KBM-7 (cell line): Measurements from ENCODE around the gene NRG3.

Source experiments
- DNase-seq: peaks from one replicate; pipeline ENCODE4 v3.0.0-alpha.2; 2015
- in situ Hi-C: fragments of 300-500 bp; cut with MboI; formaldehyde crosslinking; loops from 2 replicates; pipeline ENCODE4 v1.14.3; 2020; ENCODE audit warnings: low sequenced_read_pairs, low pct_unique_long_range_greater_than_20kb, mixed read lengths

The NRG3 gene

DNA sequence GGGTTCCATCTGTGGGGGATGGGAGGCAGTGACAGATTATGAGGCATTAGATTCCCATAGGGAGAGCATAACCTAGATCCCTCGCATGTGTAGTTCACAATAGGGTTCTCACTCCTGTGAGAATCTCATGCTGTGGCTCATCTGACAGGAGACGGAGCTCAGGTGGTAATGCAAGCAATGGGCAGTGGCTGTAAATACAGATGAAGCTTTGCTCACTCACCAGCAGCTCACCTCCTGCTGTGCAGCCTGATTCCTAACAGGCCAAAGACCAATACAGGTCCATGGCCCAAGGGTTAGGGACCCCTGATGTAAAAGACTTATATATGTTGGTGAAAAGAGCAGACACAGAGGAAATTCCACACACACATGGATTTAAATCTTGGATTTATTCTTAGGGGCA is 370.2 kb downstream of the NRG3 start:
- in situ Hi-C loops: no loop called here
- DNase-seq: no peak

DNA sequence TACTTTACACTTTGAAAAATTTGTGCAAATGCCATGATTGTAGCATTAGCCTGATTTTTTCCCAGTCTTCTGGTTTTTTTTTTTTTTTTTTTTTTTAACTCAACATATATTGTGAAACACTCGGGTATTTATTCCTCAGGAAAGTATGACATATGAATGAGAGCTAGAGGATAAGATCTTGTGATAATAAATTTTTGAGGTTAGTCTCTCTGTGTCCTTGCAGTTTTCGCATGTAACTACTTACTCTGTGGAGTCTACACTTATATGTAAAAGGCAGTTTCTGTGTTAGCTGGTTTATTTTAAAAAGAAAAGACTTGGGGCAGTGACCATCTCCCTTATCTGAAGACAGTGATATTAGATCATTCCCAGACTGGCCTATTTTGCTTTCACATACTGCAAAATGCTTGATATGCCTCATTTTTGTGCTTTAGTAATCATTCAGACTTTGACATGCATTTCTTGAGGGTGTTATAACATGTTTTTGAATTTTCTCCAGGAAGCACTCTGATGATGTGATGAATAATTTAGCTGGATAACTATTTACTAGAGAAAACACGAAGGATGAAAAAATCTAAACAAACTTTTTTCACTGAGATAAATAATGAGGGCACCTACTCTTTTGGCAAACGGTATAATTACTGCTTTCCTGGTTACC is 371.0 kb downstream of the NRG3 start:
- in situ Hi-C loops: no loop called here

DNA sequence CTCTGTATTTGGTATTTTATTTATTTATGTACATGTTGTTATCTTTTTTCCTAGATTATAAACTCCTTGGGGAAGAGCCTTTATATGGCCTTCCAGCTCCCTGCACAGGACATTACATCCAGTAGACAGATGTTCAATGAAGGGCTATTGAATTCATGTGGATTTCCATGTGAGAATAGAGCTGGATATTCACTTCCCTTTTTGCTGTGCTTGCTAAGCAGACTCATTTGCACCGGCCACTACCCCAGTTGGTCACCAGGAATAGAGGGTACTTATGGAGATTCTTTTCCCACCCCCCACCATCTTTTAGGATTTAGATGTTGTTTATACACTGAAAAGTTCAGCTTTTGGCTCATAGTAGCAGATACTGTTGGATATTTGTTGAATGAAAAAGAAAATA is 374.1 kb downstream of the NRG3 start:
- DNase-seq: no peak
- in situ Hi-C loops: no loop called here

More for the DNA sequence above, 371.0 kb downstream of the NRG3 start:
- no peak for DNase-seq

DNA sequence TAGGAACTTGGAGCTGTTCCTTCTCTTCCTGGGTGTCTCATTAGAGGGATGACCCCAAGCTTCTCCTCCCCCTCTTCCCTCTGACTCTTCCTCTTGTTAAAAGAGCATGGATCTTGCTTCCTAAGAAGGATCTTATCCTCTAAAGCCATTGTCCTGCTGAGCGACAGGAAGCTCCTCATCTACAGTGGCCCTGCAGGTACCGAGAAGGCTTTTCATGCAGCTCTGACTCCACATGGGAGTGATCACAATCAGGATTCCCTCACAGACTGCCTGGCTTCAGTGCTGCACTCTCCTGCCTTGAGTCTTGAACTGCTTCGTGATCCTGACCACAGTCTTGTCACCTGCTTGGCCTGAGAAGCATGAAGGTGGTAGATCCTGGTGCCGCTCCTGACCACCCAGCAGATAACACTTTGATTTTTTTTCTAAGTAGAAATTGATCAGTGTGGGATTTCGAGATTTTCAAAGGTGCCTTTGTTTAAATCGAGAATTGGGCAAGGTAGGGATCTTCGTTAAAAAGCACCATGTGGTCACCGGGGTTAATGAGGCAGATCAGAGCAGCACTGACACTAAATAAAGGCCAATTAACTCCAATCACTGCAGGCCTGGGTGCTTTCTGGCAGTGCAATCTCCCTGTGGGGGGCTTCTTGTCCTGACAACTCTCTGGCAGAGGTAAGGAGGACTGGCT is 376.4 kb downstream of the NRG3 start:
- DNase-seq: no peak
- in situ Hi-C loops: no loop called here

DNA sequence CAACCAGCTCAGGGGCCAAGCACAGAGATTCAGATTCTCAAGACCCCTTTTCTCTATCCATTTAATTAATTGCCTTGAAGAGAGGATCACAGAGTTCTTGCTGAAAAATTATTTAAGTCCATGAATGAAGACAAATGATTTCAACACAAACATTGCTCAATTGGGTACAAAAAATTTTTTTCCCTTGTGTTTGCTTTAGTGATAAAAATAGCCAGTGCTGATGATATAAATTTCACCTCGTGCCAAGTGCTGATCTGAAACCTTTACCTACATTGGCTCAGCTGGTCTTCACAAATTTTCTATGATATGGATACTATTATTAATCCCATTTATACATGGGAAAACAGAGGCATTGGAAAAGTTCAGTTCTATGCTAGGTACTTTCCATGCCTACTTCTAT is 377.1 kb downstream of the NRG3 start:
- DNase-seq: no peak
- in situ Hi-C loops: no loop called here

DNA sequence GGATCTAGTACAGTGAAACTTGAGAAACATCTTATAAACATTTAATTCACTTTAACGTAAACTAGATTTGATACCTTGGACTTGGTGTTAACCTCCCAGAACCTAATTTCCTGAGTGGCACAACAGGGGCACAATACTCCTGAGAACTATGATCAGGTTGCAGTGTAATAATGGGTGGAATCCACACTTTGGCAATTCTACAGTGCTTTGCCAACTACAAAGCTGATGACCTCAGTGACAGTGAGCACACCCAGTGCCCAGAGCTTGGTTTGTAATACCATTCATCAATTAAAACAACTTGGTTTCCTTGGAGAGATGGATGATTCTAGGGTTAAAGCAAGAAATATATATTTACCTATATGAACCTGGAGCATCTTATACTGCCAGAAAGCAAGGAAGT is 379.2 kb downstream of the NRG3 start:
- no peak for DNase-seq

DNA sequence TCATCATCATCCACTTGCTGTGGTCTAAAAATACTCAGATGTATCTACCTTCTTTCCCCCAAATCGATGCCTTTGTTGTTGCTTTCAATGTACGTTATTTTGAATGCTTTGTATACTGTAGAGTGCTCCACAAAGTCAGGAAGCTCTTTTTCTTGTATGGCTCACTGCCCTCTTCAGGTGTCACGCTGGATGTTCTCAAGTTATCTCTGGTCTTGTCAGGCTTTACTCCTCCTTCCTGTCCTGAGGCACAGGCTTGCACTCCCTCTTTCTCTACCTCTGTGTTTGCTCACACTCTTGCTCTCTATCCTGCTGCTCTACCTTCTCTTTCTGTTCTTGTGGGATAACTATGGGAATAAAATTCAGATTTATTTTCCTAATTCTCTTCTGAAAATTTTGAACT is 381.3 kb downstream of the NRG3 start:
- in situ Hi-C loops: no loop called here

More for the DNA sequence above, 379.2 kb downstream of the NRG3 start:
- in situ Hi-C loops: no loop called here

DNA sequence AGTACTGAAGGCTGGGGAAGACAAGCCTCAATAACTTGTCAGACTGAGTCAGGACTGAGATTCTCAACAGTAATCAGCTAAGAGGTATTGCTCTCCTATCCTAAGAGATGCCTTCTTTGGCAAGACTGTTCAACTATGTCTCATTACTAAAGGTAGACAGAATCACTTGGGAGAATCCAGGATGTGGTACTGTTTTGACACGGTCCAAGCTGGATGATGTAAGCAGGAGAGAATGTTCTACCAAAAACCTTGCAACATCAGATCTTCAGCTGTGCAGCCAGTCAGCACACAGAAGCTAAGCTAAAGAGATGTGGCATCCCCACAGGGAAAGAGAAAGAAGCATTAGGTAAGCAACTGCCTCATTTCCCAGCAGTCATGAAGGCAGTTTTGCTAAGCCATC is 391.4 kb downstream of the NRG3 start:
- no peak for DNase-seq
- in situ Hi-C loops: no loop called here

More for the DNA sequence above, 381.3 kb downstream of the NRG3 start:
- DNase-seq: no peak

DNA sequence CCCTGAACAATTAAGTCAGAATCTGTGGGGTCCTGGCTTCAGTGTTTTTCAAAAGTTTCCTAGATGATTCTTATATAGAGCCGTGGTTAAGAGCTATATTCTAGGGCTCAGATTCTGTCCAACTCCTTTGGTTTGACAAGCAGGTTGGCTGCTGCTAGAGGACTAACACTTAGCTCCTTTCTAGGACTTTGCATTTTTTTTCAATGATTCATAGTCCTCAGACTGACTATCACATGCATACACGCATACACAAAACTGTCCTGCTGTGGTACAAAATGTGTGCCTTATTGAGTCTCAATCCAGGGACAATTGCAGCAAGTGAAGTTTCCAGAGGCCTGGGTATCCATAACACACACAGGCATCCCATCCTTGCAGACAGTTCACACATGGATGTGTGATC is 392.0 kb downstream of the NRG3 start:
- in situ Hi-C loops: no loop called here
- DNase-seq: no peak

DNA sequence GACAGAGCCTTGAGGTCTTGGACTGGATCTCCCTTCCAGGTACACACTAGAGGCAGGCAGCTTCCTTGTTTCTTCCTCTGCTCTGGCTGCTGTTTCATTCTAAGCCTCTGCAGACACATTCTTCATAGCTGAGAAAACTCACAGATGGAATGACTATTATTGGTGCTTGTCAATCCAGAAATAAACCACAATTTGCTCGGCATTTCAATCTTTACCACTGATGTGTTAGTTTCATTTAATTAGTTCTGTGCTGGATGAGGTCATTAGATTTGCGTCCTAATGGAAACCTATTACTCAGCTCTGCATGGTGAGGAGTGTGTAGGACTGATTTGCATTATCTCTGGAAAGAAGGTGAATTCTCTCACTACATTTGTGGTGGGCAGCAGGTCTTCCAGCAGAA is 392.5 kb downstream of the NRG3 start:
- in situ Hi-C loops: no loop called here
- no peak for DNase-seq

DNA sequence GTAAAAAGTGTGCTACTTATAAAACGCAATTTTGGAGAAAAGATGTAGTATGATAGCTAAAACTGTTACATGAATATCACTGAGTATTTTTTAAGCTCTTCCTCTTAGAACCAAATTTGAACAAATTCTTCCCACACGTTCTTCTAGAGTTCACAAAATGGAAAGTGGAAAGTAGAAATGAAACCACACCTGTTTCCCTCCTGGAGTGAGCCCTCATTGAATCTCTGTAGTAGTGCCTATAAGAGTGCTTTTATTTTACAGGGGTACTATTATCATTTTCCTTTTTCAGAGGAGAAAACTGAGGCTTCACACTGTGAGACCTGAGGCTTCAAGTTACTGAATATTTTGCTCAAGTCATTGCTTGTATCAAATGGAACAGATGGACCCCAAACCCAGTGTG is 393.0 kb downstream of the NRG3 start:
- in situ Hi-C loops: no loop called here
- DNase-seq: no peak

DNA sequence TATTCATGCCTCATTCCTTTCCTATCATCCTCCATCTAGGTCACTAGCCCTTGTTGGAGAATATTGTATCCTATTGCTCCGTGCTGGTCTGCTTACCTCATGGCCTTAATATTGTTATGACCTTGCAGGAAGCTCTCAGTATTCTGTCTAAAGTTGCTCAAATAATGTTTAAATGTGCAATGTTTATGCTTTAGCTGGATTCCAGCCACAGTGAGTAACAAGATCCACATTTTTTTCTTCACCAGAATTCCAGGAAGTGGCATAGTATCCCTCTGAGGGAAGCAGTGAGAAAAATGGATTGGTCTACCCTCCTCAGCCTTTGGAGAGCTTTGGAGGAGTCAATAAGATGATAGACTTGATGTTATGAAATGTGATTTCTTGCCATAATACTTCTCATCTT is 402.6 kb downstream of the NRG3 start:
- no peak for DNase-seq
- in situ Hi-C loops: no loop called here

DNA sequence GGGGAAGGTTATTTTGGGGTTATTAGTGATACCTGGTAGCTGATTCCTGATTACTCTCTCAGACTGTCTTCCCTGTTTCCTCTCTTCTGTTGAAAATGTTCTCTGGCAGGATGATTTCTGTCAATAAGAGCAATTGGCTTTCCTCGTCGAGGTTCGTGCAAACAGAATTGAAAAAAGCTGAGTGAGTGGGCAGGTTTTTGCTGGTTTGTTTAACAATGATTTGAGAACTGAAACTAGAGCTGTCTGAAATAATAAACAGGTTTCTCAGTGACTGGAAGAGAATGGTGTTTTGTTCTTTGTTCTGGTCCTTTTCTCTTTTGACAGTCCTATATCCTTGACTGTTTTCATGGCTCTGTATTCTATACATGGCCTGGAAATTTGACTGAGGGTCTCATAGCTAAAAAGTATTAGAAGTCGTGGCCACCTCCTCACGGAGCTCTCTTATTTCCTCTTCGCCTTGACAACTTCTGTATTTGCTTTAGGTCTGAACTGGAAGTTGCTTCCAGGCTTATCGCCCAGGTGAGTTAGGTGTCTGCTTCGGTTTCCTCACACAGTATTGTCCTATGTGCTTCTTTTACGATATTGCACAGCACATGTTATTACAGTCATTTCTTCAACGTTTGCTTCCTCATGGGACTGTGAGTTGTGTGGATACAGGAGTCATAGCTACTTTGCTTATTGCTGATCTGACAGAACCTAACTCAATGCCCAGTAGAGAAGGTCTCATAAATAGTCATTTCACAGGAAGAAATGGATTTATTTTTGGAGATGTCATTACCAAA is 403.6 kb downstream of the NRG3 start:
- in situ Hi-C loops: no loop called here
- DNase-seq: no peak

DNA sequence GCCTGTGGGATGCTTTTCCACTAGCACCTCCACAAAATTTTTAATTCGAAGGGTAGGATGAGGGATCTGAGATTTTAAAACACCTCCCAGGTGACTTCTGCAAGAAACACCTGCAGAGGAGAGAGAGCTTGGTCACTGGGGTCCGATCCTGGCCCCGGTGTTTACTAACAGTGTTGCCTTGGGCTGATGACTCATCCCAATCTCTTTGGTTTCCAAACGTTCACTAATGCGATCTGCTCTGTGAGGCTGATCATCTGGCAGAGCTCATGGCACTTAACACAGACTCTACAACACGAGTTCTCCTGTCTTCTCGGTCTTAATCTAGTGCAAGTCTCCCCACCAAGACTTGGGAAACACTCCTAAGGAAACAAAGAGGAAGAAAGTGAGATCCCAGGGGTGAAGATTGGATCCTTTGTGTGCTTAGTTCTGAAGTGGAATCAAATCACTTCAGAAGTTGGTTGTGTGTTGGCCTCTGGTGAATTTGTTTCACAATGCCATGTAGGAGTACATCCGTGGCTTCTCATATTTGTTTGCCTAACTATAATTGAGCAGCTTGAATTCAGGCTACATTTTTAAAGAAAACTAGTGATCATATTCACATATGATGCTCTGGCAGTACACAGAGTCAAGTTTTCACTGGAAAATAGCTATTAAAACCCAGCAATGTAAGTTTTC is 407.9 kb downstream of the NRG3 start:
- in situ Hi-C loops: no loop called here
- no peak for DNase-seq

DNA sequence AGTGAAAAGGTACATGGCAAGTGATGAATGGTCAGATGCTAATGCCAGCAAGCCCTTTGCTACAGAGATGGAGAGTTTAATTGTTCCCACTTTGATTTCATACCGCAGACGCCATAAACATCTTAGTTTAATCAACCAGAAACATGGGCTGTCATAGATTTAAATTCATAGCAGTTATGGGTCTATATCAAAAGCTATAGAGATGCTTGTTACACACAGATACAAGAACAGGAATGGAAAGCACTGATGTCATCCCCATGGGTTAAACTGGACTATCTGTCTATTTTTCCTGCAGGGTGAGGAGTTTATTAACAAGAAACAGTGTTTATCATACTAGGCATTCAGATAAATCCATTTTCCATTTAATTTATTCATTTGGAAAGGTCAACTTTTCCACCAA is 409.2 kb downstream of the NRG3 start:
- no peak for DNase-seq
- in situ Hi-C loops: no loop called here

DNA sequence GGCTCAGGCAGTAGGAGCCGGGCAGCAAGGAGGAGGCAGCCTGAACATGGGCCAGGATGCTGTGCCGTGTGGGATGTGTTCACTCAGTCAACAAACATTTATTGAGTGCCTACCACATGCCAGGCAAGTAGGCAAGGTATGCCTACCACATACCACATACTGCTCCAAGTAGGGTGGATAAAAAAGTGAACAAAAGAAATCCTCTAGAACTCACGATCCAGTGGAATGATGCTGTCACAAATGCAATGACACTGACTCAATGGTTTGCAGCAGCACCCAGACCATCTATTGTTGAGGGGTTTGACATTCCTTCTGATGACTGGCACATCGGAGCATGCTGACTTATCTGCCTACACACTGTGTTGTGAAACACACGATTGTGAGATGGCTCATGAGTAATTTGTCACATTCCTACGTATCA is 413.5 kb downstream of the NRG3 start:
- in situ Hi-C loops: no loop called here
- no peak for DNase-seq

DNA sequence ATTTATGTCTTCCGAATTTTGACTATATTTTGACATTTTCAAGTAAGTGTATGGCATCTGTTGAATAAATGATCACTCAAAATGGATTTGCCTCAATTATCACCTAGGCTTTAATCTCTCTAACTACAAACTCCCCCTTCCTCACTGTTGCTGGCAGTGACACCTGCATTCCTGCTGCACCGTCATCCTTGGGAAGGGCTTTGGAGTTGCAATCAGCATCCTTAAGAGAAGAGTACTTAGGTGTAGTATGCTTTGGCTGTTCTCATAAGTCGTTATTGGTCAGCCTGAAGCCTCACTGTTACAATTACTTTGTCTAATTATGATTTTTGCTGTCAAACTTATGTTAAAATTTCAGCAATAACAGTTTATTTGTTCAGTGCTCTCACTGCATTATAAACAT is 415.0 kb downstream of the NRG3 start:
- no peak for DNase-seq
- in situ Hi-C loops: no loop called here

DNA sequence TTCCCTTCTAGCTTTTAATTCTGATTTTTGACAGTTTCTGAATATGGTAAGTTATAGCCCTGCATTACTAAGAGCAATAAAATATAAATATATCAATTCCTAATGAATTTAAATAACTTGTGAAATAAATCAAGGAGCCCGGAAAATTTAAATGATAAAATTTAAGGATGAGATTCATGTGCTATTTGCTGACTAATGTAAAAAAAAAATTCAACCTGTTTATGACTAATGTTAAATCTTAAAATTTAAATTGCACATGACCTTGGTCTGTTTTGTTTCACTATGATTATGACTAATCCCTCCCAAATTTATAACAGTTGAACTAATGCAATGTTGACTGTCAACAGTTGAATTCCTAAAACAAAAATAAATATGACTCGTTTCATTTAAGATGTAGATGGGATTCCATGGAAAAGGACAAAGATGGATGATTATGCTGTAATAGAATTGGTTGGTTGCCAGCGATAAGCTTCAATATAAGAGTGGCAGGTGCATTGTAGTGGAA is 419.9 kb downstream of the NRG3 start:
- DNase-seq: no peak
- in situ Hi-C loops: no loop called here

DNA sequence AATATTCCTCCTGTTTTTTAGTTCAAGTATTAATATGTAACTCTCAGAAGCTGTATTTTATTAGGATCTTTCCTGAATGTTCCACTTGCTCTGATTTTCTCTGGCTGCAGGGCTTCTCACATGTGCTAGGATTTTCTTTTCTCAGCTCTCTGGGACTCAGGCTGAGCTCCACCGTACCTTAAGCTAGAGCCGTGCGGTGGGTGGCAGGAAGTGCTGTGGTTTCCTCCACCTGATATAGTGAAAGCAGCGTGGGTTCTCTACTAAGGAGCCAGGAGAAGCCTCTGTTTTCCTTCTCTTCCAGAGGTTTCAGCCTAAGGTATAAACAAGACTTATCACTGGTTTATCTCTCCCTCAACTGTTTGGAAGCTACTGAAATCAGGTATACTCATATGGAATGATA is 433.6 kb downstream of the NRG3 start:
- DNase-seq: no peak
- in situ Hi-C loops: no loop called here

DNA sequence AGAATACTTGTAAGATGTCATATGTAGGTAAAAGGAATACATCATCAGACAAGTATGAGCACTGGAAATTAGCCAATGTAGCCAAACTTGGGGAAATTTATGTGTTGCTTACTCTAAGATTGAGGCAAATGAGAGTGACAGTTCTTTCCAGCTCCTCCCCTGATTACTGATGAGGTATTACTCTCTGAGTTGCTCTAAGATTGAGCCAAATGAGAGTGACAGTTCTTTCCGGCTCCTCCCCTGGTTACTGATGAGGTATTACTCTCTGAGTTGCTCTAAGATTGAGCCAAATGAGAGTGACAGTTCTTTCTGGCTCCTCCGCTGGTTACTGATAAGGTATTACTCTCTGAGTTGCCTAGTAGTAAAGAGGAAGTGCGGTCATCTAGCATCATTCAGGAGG is 435.8 kb downstream of the NRG3 start:
- in situ Hi-C loops: no loop called here
- no peak for DNase-seq
